ENCODE data around the gene DGKQ. TPM values are rescaled to one million over a fixed set of nuclear protein-coding genes. Genes with fewer than 3 reads are reported as not detected.
"Not testable (repeated sequence)": the region's sequence is repeated elsewhere in the genome, so short reads cannot be mapped to it uniquely, and the experiment has no call there.

DGKQ gene
- total RNA-seq, 1 donor from 2014 or later, result 16.9 TPM

GRCh38 chr4:921830-922331, 51.5 kb downstream of the DGKQ start:
- no peak overlapping the region for H3K4me3 ChIP-seq (ENCODE audit: low read depth, low read length)
- TF ChIP-seq CTCF (conservative IDR thresholded peaks at IDR 0.05; ENCODE audit: low read depth, low read length), result no peak
- no peak for DNase-seq (ENCODE audit: low read depth)

- not testable (repeated sequence) for DNase-seq (ENCODE audit: low read depth); H3K4me3 ChIP-seq (ENCODE audit: low read depth, low read length)
These were observed 54.2 kb downstream of the DGKQ start for GRCh38 chr4:919004-919680.

- H3K4me3 ChIP-seq (ENCODE audit: low read depth, low read length); DNase-seq (ENCODE audit: low read depth): not testable (repeated sequence)
These were observed 54.8 kb downstream of the DGKQ start for GRCh38 chr4:918591-918990.

GRCh38 chr4:917992-918391, 55.4 kb downstream of the DGKQ start:
- no peak for DNase-seq (ENCODE audit: low read depth)
- no peak overlapping the region for H3K4me3 ChIP-seq (ENCODE audit: low read depth, low read length)
- no peak for TF ChIP-seq CTCF (conservative IDR thresholded peaks at IDR 0.05; ENCODE audit: low read depth, low read length)

GRCh38 chr4:917466-917865, 55.9 kb downstream of the DGKQ start:
- no peak overlapping the region for H3K4me3 ChIP-seq (ENCODE audit: low read depth, low read length)
- no peak for TF ChIP-seq CTCF (conservative IDR thresholded peaks at IDR 0.05; ENCODE audit: low read depth, low read length)
- DNase-seq (ENCODE audit: low read depth), result no peak

GRCh38 chr4:915595-915994, 57.8 kb downstream of the DGKQ start:
- no peak for DNase-seq (ENCODE audit: low read depth)
- H3K4me3 ChIP-seq (ENCODE audit: low read depth, low read length), result no peak overlapping the region
- TF ChIP-seq CTCF (conservative IDR thresholded peaks at IDR 0.05; ENCODE audit: low read depth, low read length), result no peak

GRCh38 chr4:915041-915474, 58.3 kb downstream of the DGKQ start:
- DNase-seq (ENCODE audit: low read depth), result no peak
- no peak for TF ChIP-seq CTCF (conservative IDR thresholded peaks at IDR 0.05; ENCODE audit: low read depth, low read length)
- H3K4me3 ChIP-seq (ENCODE audit: low read depth, low read length), result no peak overlapping the region

- no peak for TF ChIP-seq CTCF (conservative IDR thresholded peaks at IDR 0.05; ENCODE audit: low read depth, low read length)
- DNase-seq (ENCODE audit: low read depth), result no peak
These were observed 58.8 kb downstream of the DGKQ start for GRCh38 chr4:914531-914930.

More at GRCh38 chr4:914531-914930, 58.8 kb downstream of the DGKQ start:
- H3K4me3 ChIP-seq (ENCODE audit: low read depth, low read length), result no peak overlapping the region
